Measurements from ENCODE around the gene NR2F2.

The NR2F2 gene

DNA sequence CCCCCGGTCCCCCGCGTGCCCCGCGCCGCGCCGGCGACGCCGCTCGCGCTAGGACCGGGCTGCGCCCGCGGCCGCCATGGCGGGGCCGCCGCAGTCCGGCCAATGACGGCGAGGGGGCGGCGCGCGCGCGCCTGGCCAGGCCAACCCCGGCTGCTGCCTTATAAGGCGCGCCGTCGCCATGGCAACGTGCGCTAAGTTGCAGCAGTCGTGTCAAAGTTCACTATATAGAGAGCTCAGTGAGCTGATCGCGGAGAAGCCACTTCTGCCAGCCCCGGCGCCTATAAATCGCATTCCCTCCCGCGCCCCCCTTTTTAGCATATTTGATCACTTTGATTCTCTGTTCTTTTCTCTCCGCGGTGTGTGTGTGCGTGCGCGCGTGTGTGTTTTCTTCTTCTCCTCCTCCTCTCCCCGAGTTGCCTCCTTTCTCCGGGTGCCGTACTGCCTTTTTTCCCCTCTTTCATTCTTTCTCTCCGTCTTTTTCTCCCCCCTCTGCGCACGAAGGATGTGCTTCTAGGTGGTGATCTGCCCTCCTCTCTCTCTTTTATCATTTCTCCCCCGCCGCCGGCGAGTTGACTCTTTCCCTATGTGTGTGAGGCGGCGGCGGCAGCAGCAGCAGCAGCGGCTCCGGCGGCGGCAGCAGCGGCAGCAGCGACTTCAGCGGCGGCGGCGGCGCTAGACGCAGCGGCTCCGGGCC, at the start of gene NR2F2:
TSS of gene NR2F2 (plus strand) at position 251 of the 694 bp plus-strand sequence. CDS start 1,406 bp downstream, outside the sequence.
- DNase-seq = peak; percentile 34

GRCh38 chr15:96285305-96285704, 45.2 kb upstream of the NR2F2 start:
- no peak for DNase-seq

DNA sequence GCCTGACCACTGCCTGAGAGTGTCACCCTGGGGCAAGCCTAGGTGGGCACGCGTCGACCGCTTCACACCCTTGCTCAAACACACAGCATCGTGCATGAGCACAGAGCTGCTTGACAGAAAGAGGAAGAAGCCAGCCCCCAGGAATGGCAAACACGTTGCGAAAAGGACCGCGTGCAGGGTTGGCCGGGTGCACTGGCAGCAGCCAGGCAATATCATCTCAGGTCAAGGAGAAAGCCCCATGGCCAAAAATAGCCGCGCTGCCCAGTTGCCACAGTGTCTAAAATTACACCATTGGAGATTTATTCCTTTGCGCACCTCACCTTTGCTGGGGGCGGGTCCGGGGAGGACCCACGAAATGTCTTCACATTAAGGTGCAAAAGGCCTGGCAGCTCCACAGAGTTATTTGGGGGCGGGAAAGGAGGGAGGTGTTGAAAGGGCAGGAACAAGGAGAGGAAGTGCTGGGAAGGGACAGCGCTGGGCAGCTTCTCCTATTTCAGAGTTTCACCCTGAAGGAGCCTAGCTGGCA, 44.7 kb upstream of the NR2F2 start:
- DNase-seq = no peak

- no peak for DNase-seq
These were observed 39.8 kb upstream of the NR2F2 start for GRCh38 chr15:96290679-96291078.

DNA sequence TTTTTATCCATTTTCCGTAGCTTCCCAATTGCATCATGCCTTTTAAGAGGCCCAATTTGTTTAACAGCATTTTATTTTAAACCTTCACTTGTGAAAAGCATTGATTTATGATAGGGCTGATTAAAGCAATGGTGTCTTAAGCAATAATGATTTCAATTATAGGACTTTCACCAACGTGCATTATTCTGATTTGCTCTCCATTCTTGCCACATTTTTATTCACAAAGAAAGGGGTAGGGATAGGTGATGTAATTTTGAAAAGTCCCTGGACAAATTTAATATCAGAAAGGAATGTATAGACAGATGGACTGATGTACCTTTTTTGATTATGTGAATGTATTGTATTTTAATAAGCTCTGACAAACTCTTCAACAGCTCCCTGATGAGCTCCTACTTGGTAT, 37.9 kb upstream of the NR2F2 start:
- DNase-seq = no peak

DNA sequence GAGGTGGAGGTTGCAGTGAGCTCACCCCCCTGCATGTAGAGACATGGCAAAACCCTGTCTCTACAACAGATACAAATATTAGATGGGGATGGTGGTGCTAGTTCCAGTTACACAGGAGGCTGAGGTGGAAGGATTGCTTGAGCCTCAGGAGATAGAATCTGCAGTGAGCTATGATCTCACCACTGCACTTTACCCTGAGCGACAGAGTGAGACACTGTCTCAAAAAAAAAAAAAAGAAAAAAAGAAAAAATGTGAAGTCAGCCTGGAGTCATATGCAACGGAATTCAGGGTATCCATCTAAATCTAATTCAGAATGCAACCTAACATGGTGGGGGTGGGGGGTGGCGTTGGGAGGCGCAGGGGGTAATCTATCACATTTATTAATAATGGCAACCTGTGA, 37.1 kb upstream of the NR2F2 start:
- DNase-seq = no peak

- DNase-seq = no peak
These were observed 35.7 kb upstream of the NR2F2 start for GRCh38 chr15:96294766-96295165.

- no peak for DNase-seq
These were observed 34.2 kb upstream of the NR2F2 start for GRCh38 chr15:96296264-96296663.

- DNase-seq = no peak
These were observed 32.7 kb upstream of the NR2F2 start for GRCh38 chr15:96297783-96298182.

- no peak for DNase-seq
These were observed 32.3 kb upstream of the NR2F2 start for GRCh38 chr15:96298217-96298616.

DNA sequence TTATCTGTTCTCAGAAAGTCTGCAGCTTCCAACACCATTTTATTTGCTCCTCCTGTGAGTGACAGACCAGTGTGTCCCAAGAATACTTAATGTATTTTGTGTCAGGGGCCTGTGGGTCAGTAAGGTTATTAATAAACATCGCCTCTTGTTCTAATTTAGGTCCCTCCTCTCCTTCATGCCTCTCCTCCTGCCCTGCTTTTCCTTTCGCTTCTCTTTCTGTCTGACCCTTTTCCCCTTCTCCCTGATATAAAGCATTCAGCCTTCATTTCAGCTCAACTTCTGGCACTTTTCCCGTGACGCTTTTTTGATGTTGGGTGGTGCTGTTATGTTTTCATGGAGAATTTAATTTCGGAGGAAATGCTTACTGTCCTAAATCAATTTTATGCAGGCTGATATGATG, 29.7 kb upstream of the NR2F2 start:
- no peak for DNase-seq

DNA sequence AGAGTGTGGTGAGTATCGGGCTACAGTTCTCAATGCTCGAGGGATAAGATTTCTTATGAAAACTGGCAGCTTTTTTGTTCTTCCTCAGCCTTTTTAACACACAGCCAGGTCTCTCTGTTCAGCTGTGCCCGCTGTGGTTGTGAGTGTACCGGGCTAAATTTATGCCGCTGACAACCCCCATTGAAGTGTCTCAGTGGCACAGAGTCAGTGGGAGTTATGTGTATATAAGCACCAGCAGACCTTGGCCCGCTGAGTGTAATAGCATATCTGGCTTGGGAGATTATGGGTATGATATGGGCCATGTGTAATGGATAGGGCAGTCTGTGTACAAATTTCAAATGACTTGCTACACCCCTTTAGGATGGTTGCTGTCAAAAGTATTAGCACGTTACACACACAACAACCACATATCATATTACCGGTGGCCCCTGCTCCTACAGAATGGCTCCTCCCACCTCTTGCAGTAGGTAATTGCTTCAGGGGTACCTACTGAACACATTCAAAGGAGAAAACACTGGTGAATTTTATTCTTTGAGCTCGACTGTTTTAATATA, 26.9 kb upstream of the NR2F2 start:
- DNase-seq = no peak

DNA sequence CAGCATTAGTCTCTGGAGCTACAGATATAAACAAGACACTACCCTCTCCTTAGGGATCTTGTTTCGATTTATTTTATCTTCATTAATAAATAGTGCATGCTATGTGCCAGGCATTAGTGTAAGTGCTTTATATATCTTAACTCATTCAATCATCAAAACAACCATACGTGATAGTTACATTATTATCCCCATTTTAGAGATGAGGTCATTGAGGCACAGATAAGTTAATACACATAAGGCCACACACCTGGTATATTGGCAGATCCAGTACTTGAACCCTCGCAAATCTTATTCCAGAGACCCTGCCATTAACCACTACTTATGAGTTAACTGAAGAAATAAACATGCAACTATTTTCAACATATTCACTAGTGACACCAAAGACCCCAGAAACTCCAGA, 25.7 kb upstream of the NR2F2 start:
- DNase-seq = no peak

GRCh38 chr15:96306321-96306720, 24.2 kb upstream of the NR2F2 start:
- no peak for DNase-seq

DNA sequence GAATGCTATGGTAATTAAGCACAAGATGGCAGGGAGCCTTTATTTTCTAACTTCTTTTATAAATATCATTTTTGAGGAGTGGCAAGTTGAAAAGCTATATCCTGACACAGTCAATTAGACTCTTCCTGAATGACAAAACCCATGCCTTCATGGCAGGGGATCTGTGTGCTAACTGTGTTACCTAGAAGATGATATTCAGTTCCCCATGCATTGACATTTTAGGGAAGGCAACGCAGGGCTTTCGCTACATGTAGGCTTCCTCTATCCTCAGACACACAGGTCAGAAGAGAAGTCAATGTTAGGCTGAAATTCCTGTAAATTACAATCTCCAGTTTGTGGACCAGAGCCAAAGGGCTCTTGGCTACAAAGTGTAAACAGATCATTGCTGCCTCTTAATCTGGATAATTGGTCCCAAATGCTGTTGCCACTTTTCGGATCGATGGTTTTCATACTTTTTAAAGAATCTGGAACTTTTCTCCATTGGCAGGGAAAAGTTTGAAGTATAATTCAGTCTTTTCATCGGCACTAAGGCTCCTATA, 22.6 kb upstream of the NR2F2 start:
- DNase-seq = no peak

DNA sequence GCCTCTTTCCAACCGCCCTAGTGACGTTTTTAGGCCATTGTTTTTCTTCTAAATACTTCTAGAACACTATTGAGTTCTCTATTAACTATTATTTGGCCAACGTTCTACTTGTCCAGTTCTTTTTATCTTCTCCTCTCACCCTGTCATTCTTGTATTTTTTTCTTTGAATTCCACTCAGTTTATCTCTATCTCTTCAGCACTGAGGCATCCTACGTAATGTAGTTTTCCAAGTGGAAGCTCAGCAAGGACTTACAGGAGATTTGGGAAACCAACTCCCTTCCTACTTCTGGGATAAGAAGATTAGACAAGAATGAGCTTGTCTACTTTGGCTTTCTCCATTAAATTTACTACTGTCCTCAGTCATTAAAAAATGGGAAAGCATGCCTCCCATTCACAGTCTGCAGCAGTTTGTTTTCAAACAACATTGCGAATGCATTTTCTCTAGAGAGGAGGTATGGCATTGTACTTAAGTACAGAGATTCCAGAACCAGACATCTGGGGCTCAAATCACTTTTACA, 21.3 kb upstream of the NR2F2 start:
- no peak for DNase-seq

- DNase-seq = no peak
These were observed 19.1 kb upstream of the NR2F2 start for GRCh38 chr15:96311256-96311955.

DNA sequence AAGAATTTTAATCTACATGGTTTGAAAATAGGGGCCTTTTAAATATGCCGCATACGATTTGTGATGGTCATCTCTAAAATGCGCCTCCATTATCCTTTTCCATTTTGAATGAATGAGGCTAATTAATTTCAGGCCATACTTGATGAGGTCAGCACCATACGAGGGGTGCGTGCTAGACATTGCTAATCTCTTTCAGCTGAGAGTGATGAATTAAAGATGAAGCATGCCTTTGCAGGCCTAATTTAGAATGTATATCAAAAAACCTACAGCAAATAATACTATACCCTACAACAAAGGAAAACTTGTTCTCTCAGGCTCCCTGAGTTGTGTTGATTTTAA, 18.6 kb upstream of the NR2F2 start:
- DNase-seq = no peak

- no peak for DNase-seq
These were observed 17.7 kb upstream of the NR2F2 start for GRCh38 chr15:96312641-96313335.

DNA sequence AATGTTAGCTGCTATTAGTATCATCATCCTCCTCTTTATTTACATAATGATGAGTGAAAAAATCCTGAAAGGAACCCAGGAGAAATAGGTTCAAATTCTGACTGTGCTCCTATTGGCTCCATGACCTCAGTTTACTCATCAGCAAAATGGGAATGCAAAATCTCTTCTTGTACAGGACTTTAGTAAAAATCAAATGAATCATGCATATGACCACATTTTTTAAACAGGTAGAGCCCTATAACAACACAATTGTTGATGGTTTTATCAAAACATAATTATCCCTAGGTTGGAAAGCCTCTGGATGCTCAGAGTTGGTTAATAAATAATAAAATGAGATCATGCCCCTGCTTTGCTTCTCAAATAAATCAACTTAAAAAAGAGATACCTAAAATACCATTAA, 16.0 kb upstream of the NR2F2 start:
- no peak for DNase-seq

- no peak for DNase-seq
These were observed 15.5 kb upstream of the NR2F2 start for GRCh38 chr15:96314963-96315362.

- DNase-seq = no peak
These were observed 13.4 kb upstream of the NR2F2 start for GRCh38 chr15:96316953-96317629.

DNA sequence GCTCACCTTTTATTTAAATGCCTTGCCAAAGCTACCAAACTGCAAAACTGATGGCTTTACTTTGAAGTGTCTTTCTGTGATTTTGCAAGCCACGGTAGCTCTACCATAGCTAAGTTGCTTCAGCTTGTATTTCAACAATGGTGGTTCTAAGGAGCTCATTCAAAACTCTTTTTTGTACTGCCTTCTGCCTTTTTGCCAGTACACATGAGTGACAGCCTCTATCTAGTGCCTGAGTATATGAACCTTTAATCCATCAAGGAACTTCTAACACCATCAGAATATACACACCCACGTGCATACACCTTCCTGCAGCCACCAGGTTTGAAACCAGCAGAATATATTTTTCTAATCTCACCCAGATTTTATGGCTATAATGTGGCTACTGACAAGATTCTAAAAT, 10.4 kb upstream of the NR2F2 start:
- DNase-seq = no peak
